ENCODE measurements around the gene NLRP6.
"Not testable (repeated sequence)": the region's sequence is repeated elsewhere in the genome, so short reads cannot be mapped to it uniquely, and the experiment has no call there.

The NLRP6 gene

GRCh38 chr11:278001-278951, at the start of gene NLRP6:
NLRP6 (plus strand) TSS chr11:278407; CDS start chr11:278570, 163 bp downstream.
- no peak for DNase-seq

- no peak for DNase-seq
Measured at GRCh38 chr11:230431-230830, 47.8 kb upstream of the NLRP6 start.

- no peak for DNase-seq
Measured at GRCh38 chr11:232783-233565, 45.2 kb upstream of the NLRP6 start.

- no peak for DNase-seq
Measured at GRCh38 chr11:235180-235579, 43.0 kb upstream of the NLRP6 start.

GRCh38 chr11:235609-235996, 42.6 kb upstream of the NLRP6 start:
- DNase-seq: no peak

GRCh38 chr11:235997-236773, 42.0 kb upstream of the NLRP6 start, which contains the start of gene SIRT3:
SIRT3 (minus strand) TSS chr11:236342; CDS start chr11:236328, 14 bp downstream.
- no peak for DNase-seq

GRCh38 chr11:236774-237767, 41.1 kb upstream of the NLRP6 start, which contains the start of gene PSMD13:
PSMD13 (plus strand) TSS chr11:236976; CDS start chr11:237050, 74 bp downstream.
- peak; percentile 68 for DNase-seq

- not testable (repeated sequence) for DNase-seq
Measured at GRCh38 chr11:238346-238745, 39.9 kb upstream of the NLRP6 start.

GRCh38 chr11:240315-240714, 37.9 kb upstream of the NLRP6 start:
- no peak for DNase-seq

GRCh38 chr11:241634-242033, 36.6 kb upstream of the NLRP6 start:
- DNase-seq: no peak

GRCh38 chr11:244376-244775, 33.8 kb upstream of the NLRP6 start:
- DNase-seq: no peak

- no peak for DNase-seq
Measured at GRCh38 chr11:249062-249461, 29.1 kb upstream of the NLRP6 start.

GRCh38 chr11:250274-250673, 27.9 kb upstream of the NLRP6 start:
- no peak for DNase-seq

- peak; percentile 8 for DNase-seq
Measured at GRCh38 chr11:250740-251299, 27.4 kb upstream of the NLRP6 start.

GRCh38 chr11:251550-251949, 26.7 kb upstream of the NLRP6 start:
- no peak for DNase-seq

- no peak for DNase-seq
Measured at GRCh38 chr11:252666-253065, 25.5 kb upstream of the NLRP6 start.

- no peak for DNase-seq
Measured at GRCh38 chr11:253160-253885, 24.9 kb upstream of the NLRP6 start.

GRCh38 chr11:253886-254270, 24.3 kb upstream of the NLRP6 start:
- no peak for DNase-seq

GRCh38 chr11:255176-255575, 23.0 kb upstream of the NLRP6 start:
- no peak for DNase-seq

GRCh38 chr11:255816-256215, 22.4 kb upstream of the NLRP6 start:
- no peak for DNase-seq

Data from NCI-H1048 (cell line).